SU-DHL-6 (cell line): ENCODE data around the gene NECTIN3.

Experiments
- CTCF ChIP-seq: fragments of 200-600 bp; sonication (generic); IDR thresholded peaks from one replicate; pipeline ENCODE4 v1.5.1; 2017; ENCODE audit warnings: antibody characterized with exemption, mild to moderate bottlenecking, low read length, moderate library complexity; ENCODE audit not compliant: insufficient read depth, poor library complexity, severe bottlenecking
- EZH2phosphoT487 ChIP-seq: fragments of 200-600 bp; sonication (generic), shearing (Covaris generic); conservative IDR thresholded peaks from 2 replicates; pipeline ENCODE4 v1.6.1; 2018; ENCODE audit warnings: mild to moderate bottlenecking, antibody characterized with exemption, low read length, moderate library complexity, mixed read lengths

- TF ChIP-seq EZH2phosphoT487 = no peak
- TF ChIP-seq CTCF = no peak
Observed at GRCh38 chr3:111035316-111035715, 36.3 kb upstream of the NECTIN3 start.
